Body of pancreas (tissue), 4 donors: ENCODE data around the gene TOP2B. TPM values are rescaled to one million over a fixed set of nuclear protein-coding genes. Genes with fewer than 3 reads are reported as not detected.

Experiments
- ATAC-seq: fragments of 150-250 bp; one replicate; pipeline ENCODE4 v1.9.1; 2016
- DNase-seq, 4 donors: peaks; one replicate each; pipeline ENCODE4 v3.0.0-alpha.2; 2019
- H3K27ac ChIP-seq, 4 donors: fragments of 200-600 bp; sonication (generic); 1 replicate in 3 of 4; 2 replicates in 1 of 4; pipeline versions ENCODE4 v1.5.1 to v1.6.1; 2016 to 2019; ENCODE audit warnings: mild to moderate bottlenecking in 1 of 4, mixed read lengths in 1 of 4, moderate library complexity in 1 of 4
- H3K27me3 ChIP-seq, 2 donors: fragments of 200-600 bp; sonication (generic); one replicate each; pipeline ENCODE4 v1.6.0; 2016; ENCODE audit warnings: mild to moderate bottlenecking in 1 of 2
- H3K36me3 ChIP-seq, 2 donors: fragments of 200-600 bp; sonication (generic); replicated peaks in 1 of 2; 2 replicates each; pipeline ENCODE4 v1.5.1; 2016; ENCODE audit warnings: low read depth in 2 of 2; ENCODE audit not compliant: insufficient read depth in 1 of 2
- H3K4me1 ChIP-seq: fragments of 200-600 bp; sonication (generic); one replicate; pipeline ENCODE4 v1.6.0; 2016
- H3K4me3 ChIP-seq, 2 donors: fragments of 200-600 bp; sonication (generic); 1 replicate in 1 of 2; 2 replicates in 1 of 2; pipeline ENCODE4 v1.5.1; 2016 to 2019
- H3K9me3 ChIP-seq, 3 donors: fragments of 200-600 bp; sonication (generic); 1 replicate in 2 of 3; 2 replicates in 1 of 3; pipeline ENCODE4 v1.5.1; 2016
- CTCF ChIP-seq, 7 experiments: fragments of 450-650 bp in 4 of 7; fragments of 200-600 bp in 3 of 7; sonication (generic) in 3 of 7; IDR thresholded peaks; one replicate each; pipeline ENCODE4 v1.5.1; 2016 to 2019; ENCODE audit warnings: antibody characterized with exemption in 7 of 7
- POLR2A ChIP-seq, 3 donors: fragments of 450-650 bp; IDR thresholded peaks; one replicate each; pipeline ENCODE4 v1.6.1; 2016; ENCODE audit warnings: antibody characterized with exemption in 3 of 3, mild to moderate bottlenecking in 2 of 3
- WGBS, 2 donors: methylation state at CpG; one replicate each; pipeline ENCODE4 v1.1.5; 2017; 5-methylcytosine and 5-hydroxymethylcytosine counted together
- intact Hi-C: fragments of 100-400 bp; cut with DNase I; formaldehyde crosslinking; loops from one replicate; pipeline ENCODE4 v1.15.1; 2023
- total RNA-seq, 2 donors: library from RNA; depleted of rRNA; stranded (reverse); fragments of >200 nt; gene quantifications; one replicate each; pipeline ENCODE4 v1.1.0, GENCODE V29; 2016

Gene TOP2B
- total RNA-seq, 2 donors from 2014 or later, result 52.7 to 83.1 TPM

DNA sequence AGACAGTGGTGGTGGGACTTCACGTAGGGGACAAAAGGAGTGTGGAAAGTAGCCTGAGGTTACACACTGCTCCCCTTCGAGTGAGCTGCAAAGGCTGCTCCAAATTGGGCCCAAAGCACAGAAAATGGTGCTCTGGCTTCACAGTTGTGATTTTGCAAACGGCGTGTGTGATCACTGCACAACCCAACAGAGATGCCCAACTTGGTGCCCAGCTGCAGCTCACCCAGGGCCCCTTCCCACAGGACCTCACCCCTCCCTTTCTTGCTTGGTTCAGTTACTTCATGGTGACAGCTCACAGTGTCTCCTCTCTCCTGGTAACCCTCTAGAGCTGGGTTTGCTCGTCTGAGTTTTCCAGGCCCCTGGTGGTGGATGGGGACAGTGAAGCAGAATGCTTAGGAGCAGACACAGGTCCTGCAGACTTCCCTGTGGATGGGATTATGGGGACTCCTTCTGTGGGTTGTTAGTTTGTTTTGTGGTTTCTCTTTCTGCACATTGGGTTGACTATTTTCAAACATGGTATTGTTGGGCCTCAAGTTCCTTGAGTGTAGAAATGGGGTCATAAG lies 98.3 kb downstream of the TOP2B start:
- no peak for DNase-seq
- ATAC-seq, result no peak
- Histone ChIP-seq H3K9me3 (no peaks in the 10 kb centered on the region), H3K4me3 (no peak overlapping the region), H3K36me3 (no peaks in the 10 kb centered on the region), H3K27ac (no peak overlapping the region), H3K4me1 (no peaks in the 10 kb centered on the region), H3K27me3 (no peaks in the 10 kb centered on the region)
- TF ChIP-seq POLR2A (IDR thresholded peaks at IDR 0.05), result no peak
- no peak for TF ChIP-seq CTCF (IDR thresholded peaks at IDR 0.05)
- intact Hi-C loops, result no loop called here
- WGBS, 2 donors, result 69 to 78% methylated on average over 4 to 5 of the region's 5 CpGs

- Histone ChIP-seq H3K27ac (no peak overlapping the region), H3K36me3 (no peaks in the 10 kb centered on the region), H3K9me3 (no peaks in the 10 kb centered on the region), H3K4me1 (no peaks in the 10 kb centered on the region), H3K27me3 (no peaks in the 10 kb centered on the region), H3K4me3 (no peak overlapping the region)
- TF ChIP-seq CTCF (IDR thresholded peaks at IDR 0.05) (no peak), POLR2A (IDR thresholded peaks at IDR 0.05) (no peak)
- no peak for DNase-seq
- ATAC-seq, result no peak
- intact Hi-C loops, result no loop called here
- 86 to 87% methylated on average over 7 of the region's 7 CpGs for WGBS, 2 donors
Observed at GRCh38 chr3:25565807-25566206, 98.9 kb downstream of the TOP2B start.

DNA sequence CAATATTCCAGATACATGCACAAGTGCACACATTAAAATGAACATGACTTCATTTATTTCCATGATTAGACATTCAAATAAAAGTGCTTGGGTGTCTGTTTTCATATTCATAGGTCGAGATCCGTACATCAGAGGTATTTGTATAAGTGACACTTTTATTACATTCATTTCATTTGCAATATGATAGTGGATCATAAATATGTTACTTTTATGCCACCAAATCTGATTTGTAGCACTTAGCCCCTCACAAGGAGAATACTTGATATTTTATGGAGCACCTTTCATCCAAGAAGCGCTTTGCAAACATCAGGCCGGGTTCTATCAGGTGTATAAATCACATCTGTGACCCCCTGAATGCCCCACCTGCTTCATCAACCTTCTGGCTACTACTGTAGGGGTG lies 100.6 kb downstream of the TOP2B start:
- no peak for ATAC-seq
- no peaks in the 10 kb centered on the region for H3K4me1 ChIP-seq
- no peaks in the 10 kb centered on the region for H3K9me3 ChIP-seq
- no peaks in the 10 kb centered on the region for H3K27me3 ChIP-seq
- H3K27ac ChIP-seq, result no peak overlapping the region
- 85 to 96% methylated on average over 4 of the region's 4 CpGs for WGBS, 2 donors
- intact Hi-C loops, result no loop called here
- TF ChIP-seq CTCF (IDR thresholded peaks at IDR 0.05) (no peak), POLR2A (IDR thresholded peaks at IDR 0.05) (no peak)
- no peak overlapping the region for H3K4me3 ChIP-seq
- H3K36me3 ChIP-seq, result no peaks in the 10 kb centered on the region
- DNase-seq, result no peak

DNA sequence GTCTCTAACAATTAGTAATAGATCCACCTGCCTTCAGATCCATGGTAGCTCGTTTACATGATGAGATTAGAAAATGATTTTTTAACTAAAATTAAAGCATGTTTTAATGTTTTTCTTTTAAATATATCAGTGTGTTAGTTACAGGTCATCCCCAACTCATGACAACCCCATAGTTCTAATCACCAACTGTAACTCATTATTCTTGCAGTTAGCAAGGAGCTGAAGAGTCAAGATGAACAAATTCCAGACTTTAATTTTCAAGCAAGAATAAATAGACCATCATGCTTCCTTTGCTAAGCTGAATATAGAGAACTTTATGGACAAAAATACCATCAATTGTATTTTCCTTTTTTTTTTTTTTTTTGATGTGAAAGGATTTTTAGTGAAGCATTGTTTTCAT lies 101.1 kb downstream of the TOP2B start:
- H3K27me3 ChIP-seq, result no peaks in the 10 kb centered on the region
- 56 to 58% methylated on average over 1 of the region's 1 CpG for WGBS, 2 donors
- ATAC-seq, result no peak

More for the DNA sequence above, 101.1 kb downstream of the TOP2B start:
- intact Hi-C loops, result no loop called here
- no peak overlapping the region for H3K27ac ChIP-seq
- no peak for DNase-seq
- H3K4me1 ChIP-seq, result no peaks in the 10 kb centered on the region
- TF ChIP-seq CTCF (IDR thresholded peaks at IDR 0.05), result no peak
- TF ChIP-seq POLR2A (IDR thresholded peaks at IDR 0.05), result no peak
- H3K9me3 ChIP-seq, result no peaks in the 10 kb centered on the region
- H3K4me3 ChIP-seq, result no peak overlapping the region
- no peaks in the 10 kb centered on the region for H3K36me3 ChIP-seq
